ENCODE results near the gene TMEM74B.

TMEM74B gene

DNA sequence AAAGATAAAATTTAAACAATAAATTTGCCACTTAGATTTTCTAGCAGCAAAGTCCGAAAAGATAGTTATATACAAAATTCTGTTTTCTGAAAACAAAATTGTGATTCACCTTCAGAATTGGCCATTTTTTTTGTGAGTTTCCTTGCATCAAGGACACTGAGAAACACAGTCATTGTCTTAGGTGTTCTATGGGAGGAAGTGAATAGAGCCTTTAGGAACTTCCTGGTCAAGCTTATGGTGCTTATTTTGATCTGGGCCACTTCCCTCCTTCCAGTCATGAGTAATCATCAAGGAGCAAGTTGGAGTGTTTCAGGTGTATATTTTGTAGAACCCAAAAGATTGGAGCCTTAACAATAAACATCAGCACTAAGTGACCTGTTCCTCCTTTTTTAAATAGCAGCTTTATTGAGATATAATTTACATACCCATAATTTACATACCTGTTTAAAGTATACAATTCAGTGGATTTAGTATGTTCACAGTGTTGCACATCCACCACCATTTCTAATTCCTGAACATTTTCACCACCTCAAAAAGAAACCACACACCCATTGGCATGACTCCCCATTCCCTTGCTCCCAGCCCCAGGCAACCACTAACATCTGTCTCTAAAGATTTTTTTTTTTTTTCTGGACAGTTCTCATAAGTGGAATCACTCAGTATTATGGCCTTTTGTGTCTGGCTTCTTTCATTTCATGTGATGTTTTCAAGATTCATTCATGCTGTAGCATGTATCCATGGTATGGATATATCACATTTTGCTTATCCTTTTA, 17.6 kb downstream of the TMEM74B start:
- Histone ChIP-seq H3K4me3 (ENCODE audit: low read depth, low read length) (no peak overlapping the region), H3K4me1 (ENCODE audit: control insufficient read depth, insufficient read depth, low read length) (no peaks in the 10 kb centered on the region), H3K9me3 (ENCODE audit: control insufficient read depth, insufficient read depth, low read depth, low read length) (no peaks in the 10 kb centered on the region), H3K27ac (ENCODE audit: extremely low read depth, low read depth, low read length) (no peak overlapping the region), H3K36me3 (ENCODE audit: control insufficient read depth in 2 of 2, insufficient read depth in 1 of 2, low read length in 2 of 2) (peaks cover 30 to 89% of the 10 kb centered on the region in 2 experiments)
- TF ChIP-seq OSR2 (tag by site-specific recombination; IDR thresholded peaks at IDR 0.05) (no peak), RBAK (tag by site-specific recombination; IDR thresholded peaks at IDR 0.05) (no peak), ZNF624 (tag by site-specific recombination; IDR thresholded peaks at IDR 0.05) (no peak), ZSCAN16 (tag by site-specific recombination; IDR thresholded peaks at IDR 0.05) (no peak)
- TF ChIP-seq, protein P1, sequence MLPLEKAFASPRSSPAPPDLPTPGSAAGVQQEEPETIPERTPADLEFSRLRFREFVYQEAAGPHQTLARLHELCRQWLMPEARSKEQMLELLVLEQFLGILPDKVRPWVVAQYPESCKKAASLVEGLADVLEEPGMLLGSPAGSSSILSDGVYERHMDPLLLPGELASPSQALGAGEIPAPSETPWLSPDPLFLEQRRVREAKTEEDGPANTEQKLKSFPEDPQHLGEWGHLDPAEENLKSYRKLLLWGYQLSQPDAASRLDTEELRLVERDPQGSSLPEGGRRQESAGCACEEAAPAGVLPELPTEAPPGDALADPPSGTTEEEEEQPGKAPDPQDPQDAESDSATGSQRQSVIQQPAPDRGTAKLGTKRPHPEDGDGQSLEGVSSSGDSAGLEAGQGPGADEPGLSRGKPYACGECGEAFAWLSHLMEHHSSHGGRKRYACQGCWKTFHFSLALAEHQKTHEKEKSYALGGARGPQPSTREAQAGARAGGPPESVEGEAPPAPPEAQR (tag by site-specific recombination; IDR thresholded peaks at IDR 0.05), result no peak
- ChIA-PET CTCF (no interaction called here), POLR2A (interaction anchor here (0.7 kb wide), 1 partner anchor 933 kb away, joined by 3 read pairs; no protein-coding TSS in a partner anchor)

DNA sequence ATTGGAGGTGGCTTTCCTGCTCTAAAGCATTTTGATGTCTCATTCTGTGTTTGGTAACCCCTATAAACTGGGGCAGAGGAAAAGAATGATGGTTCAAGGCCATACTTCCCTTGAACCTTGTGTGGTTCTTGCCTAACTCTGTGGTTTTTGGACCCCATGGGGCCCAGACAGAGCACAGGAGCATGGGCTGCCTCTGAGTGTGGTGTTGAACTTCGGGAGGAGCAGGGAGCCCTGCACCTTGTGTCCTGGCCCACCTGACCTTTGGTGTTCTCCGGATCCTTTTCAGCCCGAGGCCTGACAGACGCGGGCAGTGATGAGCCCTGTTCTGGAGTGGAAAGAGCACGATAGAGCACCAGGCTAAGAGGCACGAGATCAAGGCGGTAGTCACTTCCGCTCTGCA, 18.8 kb downstream of the TMEM74B start:
- H3K36me3 ChIP-seq (ENCODE audit: control insufficient read depth in 2 of 2, insufficient read depth in 1 of 2, low read length in 2 of 2), result peaks cover 30 to 90% of the 10 kb centered on the region in 2 experiments

More for the DNA sequence above, 18.8 kb downstream of the TMEM74B start:
- ChIA-PET POLR2A (no interaction called here), CTCF (interaction anchor here (0.7 kb wide), 1 partner anchor 10 kb away, joined by 3 read pairs; no protein-coding TSS in a partner anchor)
- no peak for TF ChIP-seq ZNF292 (tag by site-specific recombination; IDR thresholded peaks at IDR 0.05; ENCODE audit: borderline replicate concordance, low read depth)
- TF ChIP-seq, protein P2, sequence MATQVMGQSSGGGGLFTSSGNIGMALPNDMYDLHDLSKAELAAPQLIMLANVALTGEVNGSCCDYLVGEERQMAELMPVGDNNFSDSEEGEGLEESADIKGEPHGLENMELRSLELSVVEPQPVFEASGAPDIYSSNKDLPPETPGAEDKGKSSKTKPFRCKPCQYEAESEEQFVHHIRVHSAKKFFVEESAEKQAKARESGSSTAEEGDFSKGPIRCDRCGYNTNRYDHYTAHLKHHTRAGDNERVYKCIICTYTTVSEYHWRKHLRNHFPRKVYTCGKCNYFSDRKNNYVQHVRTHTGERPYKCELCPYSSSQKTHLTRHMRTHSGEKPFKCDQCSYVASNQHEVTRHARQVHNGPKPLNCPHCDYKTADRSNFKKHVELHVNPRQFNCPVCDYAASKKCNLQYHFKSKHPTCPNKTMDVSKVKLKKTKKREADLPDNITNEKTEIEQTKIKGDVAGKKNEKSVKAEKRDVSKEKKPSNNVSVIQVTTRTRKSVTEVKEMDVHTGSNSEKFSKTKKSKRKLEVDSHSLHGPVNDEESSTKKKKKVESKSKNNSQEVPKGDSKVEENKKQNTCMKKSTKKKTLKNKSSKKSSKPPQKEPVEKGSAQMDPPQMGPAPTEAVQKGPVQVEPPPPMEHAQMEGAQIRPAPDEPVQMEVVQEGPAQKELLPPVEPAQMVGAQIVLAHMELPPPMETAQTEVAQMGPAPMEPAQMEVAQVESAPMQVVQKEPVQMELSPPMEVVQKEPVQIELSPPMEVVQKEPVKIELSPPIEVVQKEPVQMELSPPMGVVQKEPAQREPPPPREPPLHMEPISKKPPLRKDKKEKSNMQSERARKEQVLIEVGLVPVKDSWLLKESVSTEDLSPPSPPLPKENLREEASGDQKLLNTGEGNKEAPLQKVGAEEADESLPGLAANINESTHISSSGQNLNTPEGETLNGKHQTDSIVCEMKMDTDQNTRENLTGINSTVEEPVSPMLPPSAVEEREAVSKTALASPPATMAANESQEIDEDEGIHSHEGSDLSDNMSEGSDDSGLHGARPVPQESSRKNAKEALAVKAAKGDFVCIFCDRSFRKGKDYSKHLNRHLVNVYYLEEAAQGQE (tag by site-specific recombination; IDR thresholded peaks at IDR 0.05), result no peak
- TF ChIP-seq, protein P3, sequence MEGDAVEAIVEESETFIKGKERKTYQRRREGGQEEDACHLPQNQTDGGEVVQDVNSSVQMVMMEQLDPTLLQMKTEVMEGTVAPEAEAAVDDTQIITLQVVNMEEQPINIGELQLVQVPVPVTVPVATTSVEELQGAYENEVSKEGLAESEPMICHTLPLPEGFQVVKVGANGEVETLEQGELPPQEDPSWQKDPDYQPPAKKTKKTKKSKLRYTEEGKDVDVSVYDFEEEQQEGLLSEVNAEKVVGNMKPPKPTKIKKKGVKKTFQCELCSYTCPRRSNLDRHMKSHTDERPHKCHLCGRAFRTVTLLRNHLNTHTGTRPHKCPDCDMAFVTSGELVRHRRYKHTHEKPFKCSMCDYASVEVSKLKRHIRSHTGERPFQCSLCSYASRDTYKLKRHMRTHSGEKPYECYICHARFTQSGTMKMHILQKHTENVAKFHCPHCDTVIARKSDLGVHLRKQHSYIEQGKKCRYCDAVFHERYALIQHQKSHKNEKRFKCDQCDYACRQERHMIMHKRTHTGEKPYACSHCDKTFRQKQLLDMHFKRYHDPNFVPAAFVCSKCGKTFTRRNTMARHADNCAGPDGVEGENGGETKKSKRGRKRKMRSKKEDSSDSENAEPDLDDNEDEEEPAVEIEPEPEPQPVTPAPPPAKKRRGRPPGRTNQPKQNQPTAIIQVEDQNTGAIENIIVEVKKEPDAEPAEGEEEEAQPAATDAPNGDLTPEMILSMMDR (tag by site-specific recombination; IDR thresholded peaks at IDR 0.05), result no peak
- no peak for TF ChIP-seq OSR2 (tag by site-specific recombination; IDR thresholded peaks at IDR 0.05)
- no peak for TF ChIP-seq ZNF391 (tag by site-specific recombination; IDR thresholded peaks at IDR 0.05; ENCODE audit: borderline replicate concordance, low read depth)
- TF ChIP-seq ZNF473 (tag by site-specific recombination; IDR thresholded peaks at IDR 0.05), result no peak
- no peak for TF ChIP-seq ZNF169 (tag by site-specific recombination; IDR thresholded peaks at IDR 0.05)
- TF ChIP-seq, protein P4, sequence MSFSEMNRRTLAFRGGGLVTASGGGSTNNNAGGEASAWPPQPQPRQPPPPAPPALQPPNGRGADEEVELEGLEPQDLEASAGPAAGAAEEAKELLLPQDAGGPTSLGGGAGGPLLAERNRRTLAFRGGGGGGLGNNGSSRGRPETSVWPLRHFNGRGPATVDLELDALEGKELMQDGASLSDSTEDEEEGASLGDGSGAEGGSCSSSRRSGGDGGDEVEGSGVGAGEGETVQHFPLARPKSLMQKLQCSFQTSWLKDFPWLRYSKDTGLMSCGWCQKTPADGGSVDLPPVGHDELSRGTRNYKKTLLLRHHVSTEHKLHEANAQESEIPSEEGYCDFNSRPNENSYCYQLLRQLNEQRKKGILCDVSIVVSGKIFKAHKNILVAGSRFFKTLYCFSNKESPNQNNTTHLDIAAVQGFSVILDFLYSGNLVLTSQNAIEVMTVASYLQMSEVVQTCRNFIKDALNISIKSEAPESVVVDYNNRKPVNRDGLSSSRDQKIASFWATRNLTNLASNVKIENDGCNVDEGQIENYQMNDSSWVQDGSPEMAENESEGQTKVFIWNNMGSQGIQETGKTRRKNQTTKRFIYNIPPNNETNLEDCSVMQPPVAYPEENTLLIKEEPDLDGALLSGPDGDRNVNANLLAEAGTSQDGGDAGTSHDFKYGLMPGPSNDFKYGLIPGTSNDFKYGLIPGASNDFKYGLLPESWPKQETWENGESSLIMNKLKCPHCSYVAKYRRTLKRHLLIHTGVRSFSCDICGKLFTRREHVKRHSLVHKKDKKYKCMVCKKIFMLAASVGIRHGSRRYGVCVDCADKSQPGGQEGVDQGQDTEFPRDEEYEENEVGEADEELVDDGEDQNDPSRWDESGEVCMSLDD (tag by site-specific recombination; IDR thresholded peaks at IDR 0.05), result no peak
- no peak for TF ChIP-seq ZNF155 (tag by site-specific recombination; IDR thresholded peaks at IDR 0.05)
- TF ChIP-seq ZNF521 (tag by site-specific recombination; IDR thresholded peaks at IDR 0.05), result no peak
- no peak for TF ChIP-seq KLF9 (tag by site-specific recombination; IDR thresholded peaks at IDR 0.05; ENCODE audit: low read depth)
- TF ChIP-seq, protein P5, sequence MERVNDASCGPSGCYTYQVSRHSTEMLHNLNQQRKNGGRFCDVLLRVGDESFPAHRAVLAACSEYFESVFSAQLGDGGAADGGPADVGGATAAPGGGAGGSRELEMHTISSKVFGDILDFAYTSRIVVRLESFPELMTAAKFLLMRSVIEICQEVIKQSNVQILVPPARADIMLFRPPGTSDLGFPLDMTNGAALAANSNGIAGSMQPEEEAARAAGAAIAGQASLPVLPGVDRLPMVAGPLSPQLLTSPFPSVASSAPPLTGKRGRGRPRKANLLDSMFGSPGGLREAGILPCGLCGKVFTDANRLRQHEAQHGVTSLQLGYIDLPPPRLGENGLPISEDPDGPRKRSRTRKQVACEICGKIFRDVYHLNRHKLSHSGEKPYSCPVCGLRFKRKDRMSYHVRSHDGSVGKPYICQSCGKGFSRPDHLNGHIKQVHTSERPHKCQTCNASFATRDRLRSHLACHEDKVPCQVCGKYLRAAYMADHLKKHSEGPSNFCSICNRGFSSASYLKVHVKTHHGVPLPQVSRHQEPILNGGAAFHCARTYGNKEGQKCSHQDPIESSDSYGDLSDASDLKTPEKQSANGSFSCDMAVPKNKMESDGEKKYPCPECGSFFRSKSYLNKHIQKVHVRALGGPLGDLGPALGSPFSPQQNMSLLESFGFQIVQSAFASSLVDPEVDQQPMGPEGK (tag by site-specific recombination; IDR thresholded peaks at IDR 0.05), result no peak
- no peak for TF ChIP-seq KLF7 (tag by site-specific recombination; IDR thresholded peaks at IDR 0.05; ENCODE audit: borderline replicate concordance)
- no peak for TF ChIP-seq GLIS2 (tag by site-specific recombination; IDR thresholded peaks at IDR 0.05)
- no peak for TF ChIP-seq ZNF404 (tag by site-specific recombination; IDR thresholded peaks at IDR 0.05)
- TF ChIP-seq ZNF146 (tag by site-specific recombination; IDR thresholded peaks at IDR 0.05), result no peak
- TF ChIP-seq, protein P6, sequence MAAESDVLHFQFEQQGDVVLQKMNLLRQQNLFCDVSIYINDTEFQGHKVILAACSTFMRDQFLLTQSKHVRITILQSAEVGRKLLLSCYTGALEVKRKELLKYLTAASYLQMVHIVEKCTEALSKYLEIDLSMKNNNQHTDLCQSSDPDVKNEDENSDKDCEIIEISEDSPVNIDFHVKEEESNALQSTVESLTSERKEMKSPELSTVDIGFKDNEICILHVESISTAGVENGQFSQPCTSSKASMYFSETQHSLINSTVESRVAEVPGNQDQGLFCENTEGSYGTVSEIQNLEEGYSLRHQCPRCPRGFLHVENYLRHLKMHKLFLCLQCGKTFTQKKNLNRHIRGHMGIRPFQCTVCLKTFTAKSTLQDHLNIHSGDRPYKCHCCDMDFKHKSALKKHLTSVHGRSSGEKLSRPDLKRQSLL (tag by site-specific recombination; IDR thresholded peaks at IDR 0.05), result no peak
- Histone ChIP-seq H3K27ac (ENCODE audit: extremely low read depth, low read depth, low read length) (no peak overlapping the region), H3K9me3 (ENCODE audit: control insufficient read depth, insufficient read depth, low read depth, low read length) (no peaks in the 10 kb centered on the region), H3K4me3 (ENCODE audit: low read depth, low read length) (no peak overlapping the region), H3K4me1 (ENCODE audit: control insufficient read depth, insufficient read depth, low read length) (no peaks in the 10 kb centered on the region)
